ENCODE results near the gene GAB2.

GAB2 gene

DNA sequence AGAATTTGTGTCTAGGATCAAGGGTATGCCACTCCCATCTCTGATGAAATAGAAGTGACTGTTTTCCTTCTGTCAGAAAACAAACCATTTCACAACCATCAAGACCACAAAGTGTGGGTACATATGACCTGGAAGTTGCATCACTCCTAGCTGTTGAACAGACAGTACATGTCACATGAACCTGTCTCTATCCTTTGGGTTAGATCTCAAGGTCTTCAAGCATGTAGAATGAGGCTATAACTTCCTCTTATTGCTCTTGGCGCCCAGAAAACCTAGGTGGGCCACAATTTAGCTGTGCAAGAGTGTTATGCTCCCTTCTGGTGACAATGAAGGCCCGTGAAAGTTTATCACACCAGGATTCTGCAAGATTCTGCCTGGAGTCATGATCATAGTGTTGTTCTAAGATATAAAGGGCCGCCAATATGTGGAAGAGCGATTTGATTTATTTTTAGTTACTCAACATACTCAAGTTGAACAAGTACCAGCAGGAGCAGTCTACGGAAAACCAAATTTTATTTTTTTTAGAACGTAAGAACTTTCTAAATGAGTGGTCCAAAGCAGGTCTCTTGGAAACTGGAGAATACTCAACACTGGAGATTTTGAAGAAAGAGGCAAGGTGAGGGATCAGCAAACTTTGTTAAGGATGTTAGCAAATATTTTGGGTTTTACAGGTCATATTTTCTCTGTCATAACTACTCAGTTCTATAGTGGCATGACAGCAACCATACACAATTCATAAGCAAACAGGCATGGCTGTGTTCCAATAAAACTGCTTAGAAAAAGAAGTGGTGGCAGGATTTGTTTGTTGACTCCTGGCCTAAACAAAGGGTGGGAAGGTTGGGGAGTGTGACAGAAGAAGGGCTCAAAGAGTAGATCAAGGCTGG is 127.1 kb downstream of the GAB2 start:
- DNase-seq (ENCODE audit: low read depth, low spot score), result no peak
- no peaks in the 10 kb centered on the region for H3K36me3 ChIP-seq (ENCODE audit: insufficient read depth, insufficient read length, low read length)
- TF ChIP-seq SUZ12 (IDR thresholded peaks at IDR 0.05; ENCODE audit: extremely low read depth, insufficient read depth, insufficient read length), result no peak
- TF ChIP-seq ZNF274 (IDR thresholded peaks at IDR 0.05; ENCODE audit: low read depth, low read length), result no peak
- no peak for TF ChIP-seq YY1 (IDR thresholded peaks at IDR 0.05; ENCODE audit: insufficient read depth, insufficient read length)
- H3K9ac ChIP-seq (ENCODE audit: insufficient read length, low read depth), result no peak overlapping the region
- no peaks in the 10 kb centered on the region for H3K4me1 ChIP-seq (ENCODE audit: insufficient read depth, insufficient read length)
- no peak overlapping the region for H3K4me3 ChIP-seq (ENCODE audit: insufficient read length, low read depth)
- H3K9me3 ChIP-seq (ENCODE audit: insufficient read depth, low read length), result no peaks in the 10 kb centered on the region; the same call in none of the 2 replicates
- no peaks in the 10 kb centered on the region for H3K27me3 ChIP-seq (ENCODE audit: insufficient read depth, insufficient read length)

DNA sequence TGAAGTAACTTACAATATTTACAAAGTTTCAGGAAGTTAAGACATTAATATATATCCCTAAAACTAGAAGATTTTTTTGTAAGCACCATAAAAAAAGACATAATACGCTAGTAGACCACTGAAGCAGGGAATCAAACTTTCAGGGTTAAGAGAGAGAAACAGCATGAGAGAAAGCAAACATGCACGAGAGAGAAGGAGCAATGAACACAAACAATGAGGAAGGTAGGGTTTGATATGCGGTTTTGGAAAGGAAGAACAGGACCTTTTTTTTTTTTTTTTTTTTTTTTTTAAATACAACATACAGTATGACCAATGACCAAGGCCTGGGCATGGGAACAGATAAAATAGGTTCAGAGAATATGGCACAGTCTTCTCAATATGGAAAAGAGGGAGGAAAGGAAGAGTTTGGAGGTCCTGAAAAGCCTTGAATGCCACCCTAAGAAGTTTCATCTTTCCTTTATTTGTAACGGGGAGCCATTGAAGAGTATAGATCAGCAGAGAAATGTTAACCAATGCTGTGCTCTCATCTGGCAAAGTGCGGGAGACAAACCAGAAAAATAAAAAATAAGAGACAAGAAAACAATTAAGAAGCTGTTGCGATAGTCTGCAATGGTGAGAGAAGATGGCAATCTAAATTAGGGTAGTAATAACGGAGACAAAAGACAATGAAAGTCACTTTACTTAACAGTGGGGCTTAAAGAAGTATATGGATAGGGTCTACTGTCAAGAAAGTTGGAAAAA is 127.9 kb downstream of the GAB2 start:
- DNase-seq (ENCODE audit: low read depth, low spot score), result no peak
- no peaks in the 10 kb centered on the region for H3K27me3 ChIP-seq (ENCODE audit: insufficient read depth, insufficient read length)
- no peak overlapping the region for H3K9ac ChIP-seq (ENCODE audit: insufficient read length, low read depth)
- no peaks in the 10 kb centered on the region; the same call in none of the 2 replicates for H3K9me3 ChIP-seq (ENCODE audit: insufficient read depth, low read length)
- no peaks in the 10 kb centered on the region for H3K36me3 ChIP-seq (ENCODE audit: insufficient read depth, insufficient read length, low read length)
- H3K4me3 ChIP-seq (ENCODE audit: insufficient read length, low read depth), result no peak overlapping the region
- TF ChIP-seq ZNF274 (IDR thresholded peaks at IDR 0.05; ENCODE audit: low read depth, low read length) (no peak), YY1 (IDR thresholded peaks at IDR 0.05; ENCODE audit: insufficient read depth, insufficient read length) (no peak), SUZ12 (IDR thresholded peaks at IDR 0.05; ENCODE audit: extremely low read depth, insufficient read depth, insufficient read length) (no peak)
- no peaks in the 10 kb centered on the region for H3K4me1 ChIP-seq (ENCODE audit: insufficient read depth, insufficient read length)

DNA sequence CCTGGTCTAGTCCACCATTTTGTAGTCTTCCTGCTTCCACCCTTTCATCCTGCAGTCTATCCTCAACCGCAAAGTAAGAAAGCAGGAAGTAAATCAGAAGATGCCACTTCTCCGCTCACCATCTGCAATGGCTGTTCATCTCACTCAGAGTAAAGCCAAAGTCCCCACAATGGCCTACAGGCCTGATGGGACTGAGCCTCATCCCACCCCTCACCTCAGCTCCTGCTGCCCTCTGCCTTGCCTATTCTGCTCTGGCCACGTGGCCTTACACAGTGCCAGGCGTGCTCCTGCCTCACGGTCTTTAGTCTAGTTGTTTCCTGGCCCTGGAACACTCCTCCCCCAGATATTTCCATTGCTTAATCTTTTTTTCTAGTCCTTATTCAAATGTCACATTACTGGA is 133.4 kb downstream of the GAB2 start:
- DNase-seq (ENCODE audit: low read depth, low spot score), result no peak
- Histone ChIP-seq H3K36me3 (ENCODE audit: insufficient read depth, insufficient read length, low read length) (peaks cover 7% of the 10 kb centered on the region), H3K27me3 (ENCODE audit: insufficient read depth, insufficient read length) (no peaks in the 10 kb centered on the region), H3K9me3 (ENCODE audit: insufficient read depth, low read length) (no peaks in the 10 kb centered on the region; the same call in none of the 2 replicates), H3K4me1 (ENCODE audit: insufficient read depth, insufficient read length) (no peaks in the 10 kb centered on the region), H3K4me3 (ENCODE audit: insufficient read length, low read depth) (no peak overlapping the region), H3K9ac (ENCODE audit: insufficient read length, low read depth) (no peak overlapping the region)
- no peak for TF ChIP-seq ZNF274 (IDR thresholded peaks at IDR 0.05; ENCODE audit: low read depth, low read length)
- TF ChIP-seq SUZ12 (IDR thresholded peaks at IDR 0.05; ENCODE audit: extremely low read depth, insufficient read depth, insufficient read length), result no peak
- no peak for TF ChIP-seq YY1 (IDR thresholded peaks at IDR 0.05; ENCODE audit: insufficient read depth, insufficient read length)

DNA sequence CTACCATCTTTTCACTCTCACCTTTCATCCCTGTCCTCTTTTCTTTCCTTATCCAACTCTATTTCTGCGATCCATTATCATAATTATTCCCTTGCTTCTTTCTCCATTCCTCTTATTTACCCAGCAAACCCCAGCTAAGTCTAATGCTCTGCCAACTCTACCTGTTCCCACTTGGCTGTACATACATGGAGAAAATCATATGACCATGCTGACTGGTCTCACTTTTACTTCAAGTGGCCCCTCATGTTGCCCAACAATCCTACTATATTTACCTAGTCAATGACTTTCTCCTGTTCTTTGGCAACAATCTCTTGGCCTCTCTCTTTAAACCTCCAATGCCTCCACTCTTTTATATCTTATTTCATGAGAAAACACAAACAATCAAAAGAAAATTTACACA is 134.8 kb downstream of the GAB2 start:
- H3K4me3 ChIP-seq (ENCODE audit: insufficient read length, low read depth), result no peak overlapping the region
- no peak for DNase-seq (ENCODE audit: low read depth, low spot score)
- peaks cover 7% of the 10 kb centered on the region for H3K36me3 ChIP-seq (ENCODE audit: insufficient read depth, insufficient read length, low read length)
- H3K9ac ChIP-seq (ENCODE audit: insufficient read length, low read depth), result no peak overlapping the region
- no peak for TF ChIP-seq YY1 (IDR thresholded peaks at IDR 0.05; ENCODE audit: insufficient read depth, insufficient read length)
- TF ChIP-seq SUZ12 (IDR thresholded peaks at IDR 0.05; ENCODE audit: extremely low read depth, insufficient read depth, insufficient read length), result no peak
- no peak for TF ChIP-seq ZNF274 (IDR thresholded peaks at IDR 0.05; ENCODE audit: low read depth, low read length)
- no peaks in the 10 kb centered on the region for H3K9me3 ChIP-seq (ENCODE audit: insufficient read depth, low read length)
- no peaks in the 10 kb centered on the region for H3K4me1 ChIP-seq (ENCODE audit: insufficient read depth, insufficient read length)
- no peaks in the 10 kb centered on the region for H3K27me3 ChIP-seq (ENCODE audit: insufficient read depth, insufficient read length)

DNA sequence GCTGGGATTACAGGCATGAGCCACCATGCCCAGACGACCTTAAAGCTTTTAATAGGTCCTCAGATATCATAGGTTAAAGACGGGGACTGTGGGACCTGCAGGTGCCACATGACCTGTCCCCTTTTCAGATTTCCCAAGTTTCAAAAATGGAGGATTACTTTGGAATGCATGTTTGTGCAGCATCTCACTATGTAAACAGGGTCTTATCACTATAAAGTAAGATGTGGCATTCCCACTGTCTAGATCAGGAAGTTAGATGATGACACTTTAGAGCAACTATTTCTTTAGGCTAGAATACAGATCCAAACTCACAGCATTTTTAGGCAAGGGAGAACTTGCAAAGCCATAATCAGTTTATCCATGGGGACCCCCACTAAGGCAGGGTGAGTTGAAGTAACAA is 136.1 kb downstream of the GAB2 start:
- no peak overlapping the region for H3K4me3 ChIP-seq (ENCODE audit: insufficient read length, low read depth)
- no peaks in the 10 kb centered on the region for H3K9me3 ChIP-seq (ENCODE audit: insufficient read depth, low read length)
- DNase-seq (ENCODE audit: low read depth, low spot score), result no peak
- TF ChIP-seq YY1 (IDR thresholded peaks at IDR 0.05; ENCODE audit: insufficient read depth, insufficient read length), result no peak
- no peak for TF ChIP-seq ZNF274 (IDR thresholded peaks at IDR 0.05; ENCODE audit: low read depth, low read length)
- no peak for TF ChIP-seq SUZ12 (IDR thresholded peaks at IDR 0.05; ENCODE audit: extremely low read depth, insufficient read depth, insufficient read length)
- H3K27me3 ChIP-seq (ENCODE audit: insufficient read depth, insufficient read length), result no peaks in the 10 kb centered on the region
- H3K4me1 ChIP-seq (ENCODE audit: insufficient read depth, insufficient read length), result no peaks in the 10 kb centered on the region
- H3K36me3 ChIP-seq (ENCODE audit: insufficient read depth, insufficient read length, low read length), result peaks cover 7% of the 10 kb centered on the region
- H3K9ac ChIP-seq (ENCODE audit: insufficient read length, low read depth), result no peak overlapping the region

DNA sequence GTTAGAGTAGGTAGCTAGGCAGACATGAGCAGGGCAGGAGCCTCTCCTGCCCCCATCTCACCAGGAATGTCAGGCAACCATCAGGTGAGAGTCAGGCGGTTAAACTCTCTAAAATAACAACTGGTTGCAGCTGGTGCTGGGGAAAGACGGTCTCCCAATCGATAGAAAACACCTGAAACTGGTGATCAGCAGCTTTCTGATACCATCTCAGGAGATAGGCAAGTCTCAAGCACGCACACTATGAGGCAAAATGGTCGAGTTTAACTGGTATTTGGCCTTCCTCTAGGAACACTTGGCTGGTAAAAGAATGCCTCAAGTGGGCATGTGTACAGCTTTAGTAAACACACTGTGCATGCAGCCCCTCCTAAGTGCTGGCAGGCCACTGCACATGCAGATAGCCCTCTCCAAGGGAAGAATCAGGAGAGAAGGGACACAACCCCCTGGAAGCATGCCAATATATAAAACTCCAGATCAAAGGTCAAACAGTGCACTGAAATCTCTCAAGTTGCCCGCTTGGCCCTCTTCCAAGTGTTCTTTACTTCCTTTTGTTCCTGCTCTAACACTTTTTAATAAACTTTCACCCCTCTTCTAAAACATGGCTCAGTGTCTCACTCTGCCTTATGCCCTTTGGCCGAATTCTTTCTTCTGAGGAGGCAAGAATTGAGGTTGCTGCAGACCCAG is 140.2 kb downstream of the GAB2 start:
- Histone ChIP-seq H3K4me1 (ENCODE audit: insufficient read depth, insufficient read length) (no peaks in the 10 kb centered on the region), H3K27me3 (ENCODE audit: insufficient read depth, insufficient read length) (no peaks in the 10 kb centered on the region), H3K4me3 (ENCODE audit: insufficient read length, low read depth) (no peak overlapping the region), H3K9me3 (ENCODE audit: insufficient read depth, low read length) (peaks cover 22% of the 10 kb centered on the region; the same call in 1 of the 2 replicates), H3K9ac (ENCODE audit: insufficient read length, low read depth) (no peak overlapping the region), H3K36me3 (ENCODE audit: insufficient read depth, insufficient read length, low read length) (peaks cover 7% of the 10 kb centered on the region)
- TF ChIP-seq YY1 (IDR thresholded peaks at IDR 0.05; ENCODE audit: insufficient read depth, insufficient read length) (no peak), SUZ12 (IDR thresholded peaks at IDR 0.05; ENCODE audit: extremely low read depth, insufficient read depth, insufficient read length) (no peak), ZNF274 (IDR thresholded peaks at IDR 0.05; ENCODE audit: low read depth, low read length) (no peak)
- DNase-seq (ENCODE audit: low read depth, low spot score), result no peak

Measured in NT2/D1 (cell line).